H1 (cell line): ENCODE measurements around the gene RNF151. TPM values are rescaled to one million over a fixed set of nuclear protein-coding genes. Genes with fewer than 3 reads are reported as not detected.

Experiments
- CTCF ChIA-PET: fragments of 300-600 bp; sonication (Branson Sonifier 250); formaldehyde crosslinking; loops from one replicate; lab custom pipeline; 2021; ENCODE audit not compliant: partially characterized antibody; lab: Charles Lee
- POLR2A ChIA-PET: fragments of 300-600 bp; sonication (Branson Sonifier 250); formaldehyde crosslinking; loops from one replicate; lab custom pipeline; 2021; ENCODE audit warnings: inconsistent platforms; ENCODE audit not compliant: partially characterized antibody; lab: Charles Lee
- DNase-seq, 2 experiments: peaks; one replicate each; pipeline versions ENCODE4 v3.0.0 to v3.0.0-alpha.2; 2010 to 2022; ENCODE audit warnings: low spot score in 2 of 2, low read depth in 1 of 2, mixed read lengths in 1 of 2
- FAIRE-seq: peaks from 2 replicates; lab custom pipeline; 2011; peaks lifted over from hg19 to GRCh38; lab: Jason Lieb, UNC
- H2AFZ ChIP-seq: 2 replicates; pipeline ENCODE4 v1.8.1; 2012; ENCODE audit warnings: low read length, inconsistent platforms
- H2AK5ac ChIP-seq: 2 replicates; pipeline ENCODE4 v1.6.1; 2013; ENCODE audit warnings: low read depth, low read length
- H2BK120ac ChIP-seq: replicated peaks from 2 replicates; pipeline ENCODE3; 2013; ENCODE audit warnings: low read depth, low read length, inconsistent platforms
- H2BK12ac ChIP-seq: 2 replicates; pipeline ENCODE4 v1.6.1; 2013; ENCODE audit warnings: low read depth, low read length
- H2BK15ac ChIP-seq: 2 replicates; pipeline ENCODE4 v1.6.1; 2013; ENCODE audit warnings: low read length
- H2BK20ac ChIP-seq: 2 replicates; pipeline ENCODE4 v1.6.1; 2013; ENCODE audit warnings: low read length
- H2BK5ac ChIP-seq: 2 replicates; pipeline ENCODE4 v1.6.1; 2013; ENCODE audit warnings: low read depth, low read length
- H3K14ac ChIP-seq: 2 replicates; pipeline ENCODE4 v1.6.1; 2013; ENCODE audit warnings: inconsistent platforms; ENCODE audit not compliant: insufficient read length
- H3K18ac ChIP-seq: 2 replicates; pipeline ENCODE4 v1.6.1; 2013; ENCODE audit warnings: low read length; ENCODE audit errors: extremely low read depth
- H3K23ac ChIP-seq: 2 replicates; pipeline ENCODE4 v1.6.1; 2013; ENCODE audit warnings: inconsistent platforms; ENCODE audit not compliant: insufficient read length
- H3K23me2 ChIP-seq: 2 replicates; pipeline ENCODE4 v1.6.1; 2013; ENCODE audit warnings: low read depth, low read length
- H3K27ac ChIP-seq: 2 replicates; pipeline ENCODE4 v1.6.1; 2011; ENCODE audit warnings: low read depth, low read length, inconsistent platforms
- H3K27me3 ChIP-seq, 4 experiments: replicated peaks in 1 of 4; 1 replicate in 1 of 4; 2 replicates in 3 of 4; pipeline versions ENCODE4 v1.6.1 to v1.8.1; 2011 to 2013; ENCODE audit warnings: low read length in 3 of 4, mild to moderate bottlenecking in 3 of 4, inconsistent platforms in 2 of 4, mixed read lengths in 2 of 4, moderate library complexity in 1 of 4; ENCODE audit not compliant: control insufficient read depth in 3 of 4, insufficient read depth in 3 of 4; ENCODE audit errors: extremely low read depth in 1 of 4
- H3K36me3 ChIP-seq, 4 experiments: 2 replicates each; pipeline versions ENCODE4 v1.6.1 to v1.8.1; 2011 to 2013; ENCODE audit warnings: mild to moderate bottlenecking in 4 of 4, low read length in 3 of 4, moderate library complexity in 2 of 4, control low read depth in 1 of 4, inconsistent platforms in 1 of 4; ENCODE audit not compliant: insufficient read depth in 4 of 4, control insufficient read depth in 2 of 4
- H3K4ac ChIP-seq: replicated peaks from 2 replicates; pipeline ENCODE3; 2013; ENCODE audit warnings: low read length, low read depth, mixed read lengths, inconsistent platforms; ENCODE audit not compliant: insufficient read length
- H3K4me1 ChIP-seq, 4 experiments: replicated peaks in 1 of 4; 1 replicate in 1 of 4; 2 replicates in 3 of 4; pipeline versions ENCODE4 v1.6.1 to v1.8.1; 2011 to 2013; ENCODE audit warnings: low read length in 3 of 4, inconsistent platforms in 2 of 4, mixed read lengths in 1 of 4; ENCODE audit not compliant: insufficient read depth in 4 of 4, control insufficient read depth in 3 of 4
- H3K4me2 ChIP-seq, 2 experiments: 2 replicates each; pipeline versions ENCODE4 v1.6.1 to v1.8.1; 2011 to 2013; ENCODE audit warnings: low read depth in 2 of 2, low read length in 2 of 2, control low read depth in 1 of 2, inconsistent platforms in 1 of 2, mild to moderate bottlenecking in 1 of 2; ENCODE audit not compliant: insufficient read depth in 1 of 2
- H3K4me3 ChIP-seq, 4 experiments: fragments of 200-600, 300-600 bp in 1 of 4; sonication (generic), shearing (Covaris generic), sonication (Bioruptor Twin) in 1 of 4; 2 replicates each; pipeline versions ENCODE4 v1.5.1 to v1.8.1; 2011 to 2016; ENCODE audit warnings: low read length in 4 of 4, low read depth in 3 of 4, control low read depth in 2 of 4, inconsistent platforms in 2 of 4, mild to moderate bottlenecking in 2 of 4, mixed read lengths in 1 of 4, moderate library complexity in 1 of 4; ENCODE audit not compliant: insufficient read depth in 2 of 4; ENCODE audit errors: extremely low read depth in 1 of 4
- H3K56ac ChIP-seq: replicated peaks from 2 replicates; pipeline ENCODE3; 2013; ENCODE audit warnings: low read depth, mild to moderate bottlenecking, mixed read lengths, low read length, inconsistent platforms; ENCODE audit not compliant: insufficient read length
- H3K79me1 ChIP-seq: 2 replicates; pipeline ENCODE4 v1.6.1; 2013; ENCODE audit warnings: low read depth, low read length, control low read depth
- H3K79me2 ChIP-seq, 2 experiments: 2 replicates each; pipeline versions ENCODE4 v1.6.1 to v1.8.1; 2012 to 2013; ENCODE audit warnings: low read length in 2 of 2, mild to moderate bottlenecking in 2 of 2, inconsistent platforms in 1 of 2; ENCODE audit not compliant: insufficient read depth in 2 of 2, control insufficient read depth in 1 of 2
- H3K9ac ChIP-seq, 4 experiments: replicated peaks in 1 of 4; 1 replicate in 1 of 4; 2 replicates in 3 of 4; pipeline versions ENCODE4 v1.6.1 to v1.8.1; 2011 to 2013; ENCODE audit warnings: low read depth in 3 of 4, low read length in 3 of 4, control low read depth in 2 of 4, mild to moderate bottlenecking in 2 of 4, moderate library complexity in 2 of 4, inconsistent platforms in 1 of 4; ENCODE audit errors: extremely low read depth in 1 of 4
- H3K9me3 ChIP-seq, 2 experiments: 2 replicates each; pipeline versions ENCODE4 v1.6.1 to v1.8.1; 2012 to 2013; ENCODE audit warnings: mild to moderate bottlenecking in 2 of 2, moderate library complexity in 2 of 2, control low read depth in 1 of 2, inconsistent platforms in 1 of 2, low read depth in 1 of 2, low read length in 1 of 2, mixed read lengths in 1 of 2; ENCODE audit not compliant: insufficient read depth in 2 of 2
- H4K20me1 ChIP-seq, 2 experiments: replicated peaks in 1 of 2; 2 replicates each; pipeline versions ENCODE3 to v1.8.1; 2011 to 2013; ENCODE audit warnings: inconsistent platforms in 2 of 2, low read length in 2 of 2, mild to moderate bottlenecking in 1 of 2; ENCODE audit not compliant: insufficient read depth in 2 of 2, control insufficient read depth in 1 of 2
- H4K5ac ChIP-seq: 2 replicates; pipeline ENCODE4 v1.6.1; 2013; ENCODE audit warnings: low read length, low read depth, mixed read lengths, inconsistent platforms; ENCODE audit not compliant: insufficient read length
- H4K8ac ChIP-seq: 2 replicates; pipeline ENCODE4 v1.8.0; 2013; ENCODE audit warnings: mild to moderate bottlenecking, moderate library complexity, low read length, inconsistent platforms; ENCODE audit not compliant: insufficient read depth; ENCODE audit errors: extremely low read depth
- H4K91ac ChIP-seq: replicated peaks from 2 replicates; pipeline ENCODE3; 2013; ENCODE audit warnings: low read length, mixed read lengths, inconsistent platforms; ENCODE audit not compliant: insufficient read length
- ASH2L ChIP-seq: fragments of 200-600, 300-600 bp; sonication (generic); IDR thresholded peaks from one replicate; pipeline ENCODE4 v1.7.1; 2017; ENCODE audit warnings: low read length
- BACH1 ChIP-seq: IDR thresholded peaks from 2 replicates; pipeline ENCODE4 v1.6.1; 2012; ENCODE audit warnings: low read length, improper control_type of control experiment
- BCL11A ChIP-seq, 2 experiments: IDR thresholded peaks; one replicate each; pipeline ENCODE4 v1.6.1; 2011; ENCODE audit warnings: low read depth in 2 of 2, low read length in 2 of 2, mild to moderate bottlenecking in 2 of 2
- EGR1 ChIP-seq: IDR thresholded peaks from 2 replicates; pipeline ENCODE4 v1.6.1; 2011; ENCODE audit warnings: low read depth, low read length, borderline replicate concordance
- HDAC2 ChIP-seq, 2 experiments: fragments of 300-600 bp in 1 of 2; sonication (generic) in 1 of 2; IDR thresholded peaks; 2 replicates each; pipeline ENCODE4 v1.6.1; 2011 to 2012; ENCODE audit warnings: low read depth in 2 of 2, low read length in 2 of 2, mild to moderate bottlenecking in 2 of 2, moderate library complexity in 2 of 2, borderline replicate concordance in 1 of 2, inconsistent platforms in 1 of 2
- KDM5A ChIP-seq: fragments of 200-600 bp; IDR thresholded peaks from 2 replicates; pipeline ENCODE4 v1.7.1; 2012; ENCODE audit warnings: mild to moderate bottlenecking, low read length, inconsistent platforms, mixed read lengths
- POLR2AphosphoS5 ChIP-seq: IDR thresholded peaks from 2 replicates; pipeline ENCODE4 v1.6.1; 2011; ENCODE audit warnings: low read depth, low read length
- SIRT6 ChIP-seq: IDR thresholded peaks from one replicate; pipeline ENCODE4 v1.7.1; 2012; ENCODE audit warnings: low read length, inconsistent platforms
- SP1 ChIP-seq: IDR thresholded peaks from 2 replicates; pipeline ENCODE4 v1.6.1; 2011; ENCODE audit warnings: low read depth, low read length
- TAF1 ChIP-seq: IDR thresholded peaks from 2 replicates; pipeline ENCODE4 v1.6.1; 2011; ENCODE audit warnings: mild to moderate bottlenecking, low read depth, low read length
- TAF7 ChIP-seq: optimal IDR thresholded peaks from 2 replicates; pipeline ENCODE3; 2011; ENCODE audit warnings: low read depth, mild to moderate bottlenecking, inconsistent platforms, low read length, moderate library complexity, borderline replicate concordance
- TEAD4 ChIP-seq: IDR thresholded peaks from 2 replicates; pipeline ENCODE4 v1.6.1; 2012; ENCODE audit warnings: low read depth, low read length, inconsistent platforms, mixed read lengths
- WGBS, 2 experiments: shearing (Covaris generic) in 1 of 2; methylation state at CpG; one replicate each; pipeline versions ENCODE4 v1.1.6 to v1.1.7; 2013 to 2015; ENCODE audit warnings: low lambda C conversion rate in 2 of 2, mixed read lengths in 2 of 2, inconsistent platforms in 1 of 2, low coverage in 1 of 2, missing lambda C conversion rate in 1 of 2; ENCODE audit not compliant: insufficient replicate concordance in 2 of 2, insufficient coverage in 1 of 2, insufficient read length in 1 of 2; ENCODE audit errors: extremely low coverage in 1 of 2, missing lambda C conversion rate in 1 of 2; 5-methylcytosine and 5-hydroxymethylcytosine counted together
- polyA plus RNA-seq, 7 experiments: library from polyadenylated mRNA; depleted of rRNA in 3 of 7; stranded (reverse) in 5 of 7; unstranded in 2 of 7; fragments of >200 nt in 5 of 7; fragments of 200-250 nt in 2 of 7; gene quantifications; 1 replicate in 5 of 7; 2 replicates in 1 of 7; 4 replicates in 1 of 7; pipeline versions ENCODE4 v1.2.1 to v1.2.3, GENCODE V29; 2011 to 2013; ENCODE audit warnings: missing spikeins in 2 of 7, mixed read lengths in 2 of 7
- total RNA-seq: library from RNA; stranded (reverse); fragmentation: NEBNext Ultra II Directional; extraction: Animal tissue kit (Norgen Biotek cat#: 25700); gene quantifications from 2 replicates; pipeline ENCODE4 v1.2.1, GENCODE V29; 2021

RNF151 gene
- total and polyA plus RNA-seq, 2 of the 8 experiments (the other 6 are each of a cell fraction or from before 2014, with no cell fraction given) = not detected

DNA sequence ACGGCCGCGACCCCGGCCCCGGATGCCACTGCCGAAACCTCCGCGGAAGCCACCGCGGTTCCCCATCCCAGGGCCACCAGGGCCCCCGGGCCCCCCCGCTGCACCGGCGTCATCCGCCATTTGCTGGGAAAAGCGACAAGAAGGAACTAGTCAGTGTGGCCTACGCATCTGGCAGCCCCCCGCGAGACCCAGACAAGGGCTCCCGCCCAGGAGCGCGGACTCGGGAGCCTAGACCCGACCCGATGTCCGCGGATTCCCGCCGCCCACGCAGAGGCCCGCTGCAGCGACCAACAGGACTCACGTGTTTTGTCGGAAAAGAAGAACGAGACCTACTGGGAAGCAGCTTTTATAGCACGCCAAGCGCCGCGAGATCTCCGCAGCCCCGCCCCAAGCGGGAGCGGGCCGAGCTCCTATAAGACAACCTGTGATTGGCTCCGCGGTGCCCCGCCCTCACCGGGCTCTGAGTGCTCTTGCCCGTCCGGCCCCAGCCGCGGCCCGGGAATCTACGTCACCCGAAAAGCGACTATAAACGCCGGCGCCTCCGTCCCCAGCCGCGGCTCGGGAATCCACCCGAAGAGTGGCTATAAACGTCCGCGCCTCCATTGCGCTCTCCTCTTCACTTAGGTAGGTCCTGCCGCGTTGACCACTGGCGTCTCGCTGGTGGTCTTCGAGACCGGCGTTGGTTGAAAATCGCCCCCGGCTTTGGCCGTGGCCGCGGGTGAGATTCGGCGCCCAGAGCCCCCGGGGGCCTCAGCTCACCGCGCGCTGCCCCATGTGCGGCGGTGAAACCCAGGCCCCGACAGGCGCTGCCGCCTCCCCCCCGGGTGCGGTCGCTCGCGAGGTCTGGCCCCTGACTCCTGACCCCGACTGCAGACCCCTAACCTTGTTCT lies 1.9 kb upstream of the RNF151 start, which contains the start of gene RPS2:
Gene RPS2, minus strand, starts transcription at position 321 of the 890 bp plus-strand sequence. Its CDS starts 201 bp downstream, at position 120.
- Histone ChIP-seq H2BK5ac (peak within 1 kb of the TSS; percentile 83), H2BK12ac (no peak within 1 kb of the TSS), H4K5ac (peak within 1 kb of the TSS; percentile 90), H2BK20ac (no peak within 1 kb of the TSS), H3K79me2 (peaks cover 10 to 38% of the 10 kb centered on the region in 2 experiments), H2BK120ac (no peak within 1 kb of the TSS), H2BK15ac (0 out of 2 replicates have a peak within 1 kb of the TSS, but pooled peaks have one; percentile 65), H3K79me1 (peaks cover 11% of the 10 kb centered on the region), H3K4me2 (peak within 1 kb of the TSS; percentile 99 to 100), H3K23me2 (peaks cover 16% of the 10 kb centered on the region), H3K4ac (peak within 1 kb of the TSS; percentile 94), H4K20me1 (peaks cover 12 to 17% of the 10 kb centered on the region in 2 experiments), H3K27ac (peak within 1 kb of the TSS; percentile 94), H3K9ac (peak within 1 kb of the TSS; percentile 90 to 97 (median 93)), H3K18ac (peak within 1 kb of the TSS; percentile 96), H3K14ac (peak within 1 kb of the TSS; percentile 8), H3K56ac (peak within 1 kb of the TSS; percentile 93), H3K4me1 (peaks cover 0 to 22% (median 5%) of the 10 kb centered on the region in 4 experiments; a peak in 5 of 7 replicates), H3K27me3 (no peaks in the 10 kb centered on the region), H3K36me3 (peaks cover 17 to 34% (median 28%) of the 10 kb centered on the region in 4 experiments), H2AK5ac (peak within 1 kb of the TSS; percentile 16; the same call in 1 of the 2 replicates), H4K91ac (peak within 1 kb of the TSS; percentile 74), H3K23ac (no peak within 1 kb of the TSS), H3K9me3 (no peaks in the 10 kb centered on the region), H2AFZ (no peak within 1 kb of the TSS), H3K4me3 (peak within 1 kb of the TSS; percentile 98 to 99 (median 98)), H4K8ac (peak within 1 kb of the TSS; percentile 99)
- no peak for FAIRE-seq
- CTCF ChIA-PET = interaction anchor here (0.5 to 3.0 kb wide), 10 partner anchors 12 to 285 kb away, joined by 3 to 9 read pairs (median 4); no protein-coding TSS in a partner anchor
- POLR2A ChIA-PET = interaction anchor here (0.6 to 19.8 kb wide), 72 partner anchors 12 to 1761 kb away, joined by 3 to 736 read pairs (median 4); partner anchors contain the start of genes EME2, FAHD1, GFER and HAGH
- WGBS, 2 experiments = 1% methylated on average over 81 of the region's 97 CpGs; no CpG with 5 or more reads in 1 of the 2 experiments
- peak; percentile 94 to 97 for DNase-seq
- no peak for TF ChIP-seq BACH1
- TF ChIP-seq TAF1 = peak; percentile 100
- no peak for TF ChIP-seq SIRT6
- TF ChIP-seq TAF7 = peak; percentile 99
- TF ChIP-seq BCL11A (IDR thresholded peaks at IDR 0.05; ENCODE audit: low read depth in 2 of 2, low read length in 2 of 2) = no peak
- TF ChIP-seq KDM5A = peak; percentile 80
- TF ChIP-seq HDAC2 (IDR thresholded peaks at IDR 0.05; ENCODE audit: borderline replicate concordance in 1 of 2, low read depth in 2 of 2, low read length in 2 of 2) = peak in 1 of 2 experiments; percentile 17; a peak in 1 of 4 replicates
- TF ChIP-seq ASH2L = no peak
- peak; percentile 85 for TF ChIP-seq SP1
- TF ChIP-seq POLR2AphosphoS5 = peak; percentile 100
- peak; percentile 96 for TF ChIP-seq EGR1
- no peak for TF ChIP-seq TEAD4
